ENCODE measurements around the gene GPR21.

GPR21 gene

DNA sequence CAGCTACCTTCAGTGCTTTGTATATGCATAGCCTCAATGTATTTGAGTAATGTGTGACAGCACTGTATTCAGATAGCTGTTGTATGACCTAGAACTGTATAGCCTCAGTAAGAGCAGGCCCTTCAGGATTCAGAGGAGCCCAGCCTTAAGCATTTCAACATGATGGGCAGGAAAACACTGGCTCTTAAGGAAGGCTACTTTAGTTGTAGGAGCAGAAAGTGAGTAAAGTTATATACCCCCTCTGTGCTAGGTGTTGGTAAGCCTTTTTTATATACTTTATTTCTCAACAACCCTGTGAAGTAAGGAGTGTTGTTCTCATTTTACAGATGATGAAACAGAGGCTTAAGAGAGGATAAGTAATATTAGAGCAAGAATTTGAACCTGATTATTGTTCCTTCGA is 1.5 kb upstream of the GPR21 start:
- no peak for DNase-seq (ENCODE audit: extremely low read depth in 1 of 2, low read depth in 1 of 2)

DNA sequence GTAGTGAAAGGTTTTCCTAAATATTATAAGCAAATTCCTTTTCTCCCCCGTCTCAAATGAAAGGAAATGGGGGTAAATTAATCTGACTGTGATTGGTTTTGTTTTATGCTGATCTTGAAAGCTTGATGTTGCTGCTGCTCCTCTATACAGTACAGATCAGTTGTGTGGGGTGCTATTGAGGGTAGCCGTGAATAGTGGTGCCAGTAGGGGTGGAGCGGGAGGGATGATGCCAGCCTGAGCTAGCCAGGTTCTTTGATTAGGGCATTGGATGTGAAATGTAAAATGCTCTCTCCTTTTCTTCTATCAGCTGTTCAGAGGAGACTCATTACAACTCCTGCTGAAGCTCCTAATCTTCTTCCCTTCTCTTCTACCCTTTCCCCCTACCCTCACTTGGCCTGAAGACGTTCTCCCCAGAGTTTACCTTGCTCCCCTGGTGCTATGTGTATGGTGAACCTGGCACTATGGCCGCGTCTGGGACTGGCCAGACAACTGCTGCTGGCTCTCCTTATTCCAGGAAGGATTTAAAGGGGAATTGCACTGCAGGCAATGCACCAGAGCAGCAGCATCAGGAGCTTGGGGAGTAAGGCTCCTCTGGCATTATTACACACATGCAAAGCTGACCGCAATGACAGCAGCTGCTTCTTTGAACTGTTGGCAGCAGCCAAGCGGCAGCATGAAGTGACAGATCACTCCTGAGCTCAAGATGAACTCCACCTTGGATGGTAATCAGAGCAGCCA is 566 bp downstream of the GPR21 start:
- DNase-seq (ENCODE audit: extremely low read depth in 1 of 2, low read depth in 1 of 2): no peak

GRCh38 chr9:123034881-123035510 is 1.5 kb downstream of the GPR21 start:
- no peak for DNase-seq (ENCODE audit: extremely low read depth in 1 of 2, low read depth in 1 of 2)

- DNase-seq (ENCODE audit: extremely low read depth in 1 of 2, low read depth in 1 of 2): no peak
Observed at GRCh38 chr9:123035791-123036190, 2.3 kb downstream of the GPR21 start.

GRCh38 chr9:123036893-123037545 is 3.6 kb downstream of the GPR21 start:
- no peak for DNase-seq (ENCODE audit: extremely low read depth in 1 of 2, low read depth in 1 of 2)

GRCh38 chr9:123039617-123040219 is 6.3 kb downstream of the GPR21 start:
- no peak for DNase-seq (ENCODE audit: extremely low read depth in 1 of 2, low read depth in 1 of 2)

GRCh38 chr9:123040801-123041200 is 7.3 kb downstream of the GPR21 start:
- DNase-seq (ENCODE audit: extremely low read depth in 1 of 2, low read depth in 1 of 2): no peak

- no peak for DNase-seq (ENCODE audit: extremely low read depth in 1 of 2, low read depth in 1 of 2)
Observed at GRCh38 chr9:123041489-123041888, 8.0 kb downstream of the GPR21 start.

- no peak for DNase-seq (ENCODE audit: extremely low read depth in 1 of 2, low read depth in 1 of 2)
Observed at GRCh38 chr9:123043081-123043939, 9.8 kb downstream of the GPR21 start.

- DNase-seq (ENCODE audit: extremely low read depth in 1 of 2, low read depth in 1 of 2): no peak
Observed at GRCh38 chr9:123044586-123044985, 11.1 kb downstream of the GPR21 start.

GRCh38 chr9:123046406-123047195 is 13.1 kb downstream of the GPR21 start:
- DNase-seq (ENCODE audit: extremely low read depth in 1 of 2, low read depth in 1 of 2): no peak

- DNase-seq (ENCODE audit: extremely low read depth in 1 of 2, low read depth in 1 of 2): no peak
Observed at GRCh38 chr9:123048748-123049147, 15.3 kb downstream of the GPR21 start.

- DNase-seq (ENCODE audit: extremely low read depth in 1 of 2, low read depth in 1 of 2): no peak
Observed at GRCh38 chr9:123049589-123050222, 16.2 kb downstream of the GPR21 start.

- no peak for DNase-seq (ENCODE audit: extremely low read depth in 1 of 2, low read depth in 1 of 2)
Observed at GRCh38 chr9:123053046-123053445, 19.6 kb downstream of the GPR21 start.

DNA sequence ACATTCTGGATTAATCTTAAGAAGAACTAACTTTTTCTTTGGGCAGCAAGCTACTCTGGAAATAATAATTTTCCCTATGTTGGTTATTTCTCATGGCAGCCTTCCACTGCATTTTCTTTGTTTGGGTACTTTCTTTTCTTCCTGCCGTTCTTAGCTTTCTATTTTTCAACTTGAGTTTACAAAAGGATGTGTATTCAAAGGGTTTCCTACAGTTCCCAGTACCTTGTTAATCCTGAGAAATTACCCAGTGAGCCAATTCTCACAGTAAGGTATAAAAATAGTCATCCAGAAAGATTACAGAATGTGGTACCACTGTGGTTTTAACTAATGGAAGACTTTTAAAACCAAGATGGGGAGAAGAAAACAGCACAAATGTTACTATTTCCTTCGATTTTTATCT is 20.2 kb downstream of the GPR21 start:
- no peak for DNase-seq (ENCODE audit: extremely low read depth in 1 of 2, low read depth in 1 of 2)

GRCh38 chr9:123058834-123059233 is 25.4 kb downstream of the GPR21 start:
- no peak for DNase-seq (ENCODE audit: extremely low read depth in 1 of 2, low read depth in 1 of 2)

DNA sequence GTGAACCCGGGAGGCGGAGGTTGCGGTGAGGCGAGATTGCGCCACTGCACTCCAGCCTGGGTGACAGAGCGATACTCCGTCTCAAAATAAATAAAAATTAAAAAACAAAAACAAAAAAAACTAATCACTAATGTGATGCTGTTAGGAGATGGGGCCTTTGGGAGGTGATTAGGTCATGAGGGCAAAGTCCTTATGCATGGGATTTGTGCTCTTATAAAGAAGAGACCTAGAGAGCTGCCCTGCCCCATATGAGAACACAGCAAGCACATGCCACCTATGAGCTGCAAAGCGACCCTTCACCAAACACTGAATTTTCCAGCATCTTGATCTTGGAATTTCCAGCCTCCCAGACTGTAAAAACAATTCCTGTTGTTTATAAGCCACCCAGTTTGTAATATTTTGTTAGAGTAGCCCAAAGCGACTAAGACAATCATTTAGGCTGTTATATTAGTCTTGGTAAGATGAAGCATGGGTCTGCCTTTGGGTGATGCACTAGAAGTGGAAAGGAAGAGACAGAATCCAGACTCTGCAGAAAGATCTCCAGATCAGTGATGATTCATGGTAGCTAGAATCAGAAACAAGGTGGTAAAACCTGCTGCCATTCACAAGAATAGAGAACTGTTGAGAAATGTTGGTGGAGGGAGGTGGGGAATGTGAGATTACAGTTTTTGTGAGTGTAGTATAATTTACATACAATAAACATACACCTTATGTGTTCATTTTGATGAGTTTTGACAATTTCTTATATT is 26.2 kb downstream of the GPR21 start:
- no peak for DNase-seq (ENCODE audit: extremely low read depth in 1 of 2, low read depth in 1 of 2)

DNA sequence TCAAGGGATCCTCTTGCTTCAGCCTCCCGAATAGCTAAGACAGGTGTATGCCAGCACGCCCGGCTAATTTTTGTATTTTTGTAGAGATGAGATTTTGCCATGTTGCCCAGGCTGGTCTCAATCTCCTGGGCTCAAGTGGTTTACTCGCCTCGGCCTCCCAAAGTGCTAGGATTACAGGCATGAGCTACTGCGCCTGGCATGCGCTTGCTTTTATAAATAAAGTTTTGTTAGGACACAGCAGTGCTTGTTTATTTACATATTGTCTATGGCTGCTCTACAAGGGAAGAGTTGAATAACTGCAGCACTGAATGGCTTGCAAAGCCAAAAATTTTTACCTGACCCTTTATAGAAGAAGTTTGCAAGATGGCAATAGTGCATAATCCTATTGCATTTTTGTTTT is 27.7 kb downstream of the GPR21 start:
- no peak for DNase-seq (ENCODE audit: extremely low read depth in 1 of 2, low read depth in 1 of 2)

Data from activated CD8-positive, alpha-beta memory T cell treated with anti-CD3 and anti-CD28 coated beads for 1 hour (primary cell).